Right renal cortex interstitium (tissue), 3 donors: ENCODE results near the gene ZNF747. TPM values are rescaled to one million over a fixed set of nuclear protein-coding genes. Genes with fewer than 3 reads are reported as not detected.
"Not testable (repeated sequence)": the region's sequence is repeated elsewhere in the genome, so short reads cannot be mapped to it uniquely, and the experiment has no call there.

Experiments
- DNase-seq, 3 donors: peaks; one replicate each; pipeline ENCODE4 v3.0.0-alpha.2; 2013; ENCODE audit warnings: low read depth in 3 of 3, low spot score in 2 of 3
- polyA plus RNA-seq, 3 donors: library from polyadenylated mRNA; unstranded; fragments of 120-200 nt; gene quantifications; one replicate each; pipeline ENCODE4 v1.2.1, GENCODE V29; 2013; ENCODE audit not compliant: insufficient read length in 3 of 3

Gene ZNF747
- polyA plus RNA-seq, 3 donors = 9.1 to 9.7 (median 9.5) TPM

- DNase-seq = peak; percentile 77 to 92 (median 92)
Measured at GRCh38 chr16:30557957-30558788, 23.5 kb upstream of the ZNF747 start, which contains the start of gene ZNF764. ZNF764 (minus strand) TSS chr16:30558374; CDS start chr16:30558182, 192 bp downstream.

GRCh38 chr16:30557707-30557956, 23.0 kb upstream of the ZNF747 start:
- DNase-seq = no peak

- DNase-seq = no peak
Measured at GRCh38 chr16:30556125-30556473, 21.4 kb upstream of the ZNF747 start.

GRCh38 chr16:30555315-30556124, 20.9 kb upstream of the ZNF747 start:
- DNase-seq = no peak

- DNase-seq = no peak
Measured at GRCh38 chr16:30554557-30555314, 20.1 kb upstream of the ZNF747 start.

- DNase-seq = no peak
Measured at GRCh38 chr16:30553393-30553899, 18.8 kb upstream of the ZNF747 start.

- DNase-seq = no peak
Measured at GRCh38 chr16:30552956-30553355, 18.3 kb upstream of the ZNF747 start.

GRCh38 chr16:30551781-30552180, 17.1 kb upstream of the ZNF747 start:
- DNase-seq = no peak

GRCh38 chr16:30548416-30549253, 14.0 kb upstream of the ZNF747 start:
- no peak for DNase-seq

GRCh38 chr16:30546115-30546514, 11.5 kb upstream of the ZNF747 start:
- no peak for DNase-seq

- no peak for DNase-seq
Measured at GRCh38 chr16:30543067-30543466, 8.4 kb upstream of the ZNF747 start.

GRCh38 chr16:30541502-30542329, 7.1 kb upstream of the ZNF747 start:
- DNase-seq = no peak

- DNase-seq = not testable (repeated sequence)
Measured at GRCh38 chr16:30540916-30541464, 6.3 kb upstream of the ZNF747 start.

- not testable (repeated sequence) for DNase-seq
Measured at GRCh38 chr16:30539986-30540526, 5.4 kb upstream of the ZNF747 start.

GRCh38 chr16:30539000-30539964, 4.6 kb upstream of the ZNF747 start:
- no peak for DNase-seq

GRCh38 chr16:30536391-30537024, 1.9 kb upstream of the ZNF747 start:
- not testable (repeated sequence) for DNase-seq

- no peak for DNase-seq
Measured at GRCh38 chr16:30535777-30536190, 1.1 kb upstream of the ZNF747 start.
